ENCODE results near the gene BTBD2.

- TF ChIP-seq POLR2AphosphoS5 (IDR thresholded peaks at IDR 0.05; ENCODE audit: low read depth, low read length), result no peak
- TF ChIP-seq TAF1 (IDR thresholded peaks at IDR 0.05; ENCODE audit: borderline replicate concordance, low read depth, low read length), result no peak
- no peak for TF ChIP-seq POLR2A (IDR thresholded peaks at IDR 0.05; ENCODE audit: low read depth, low read length)
Observed at GRCh38 chr19:1936430-1936829, 79.1 kb downstream of the BTBD2 start.
